Subcutaneous adipose tissue (tissue), 4 donors: ENCODE results near the gene TOPBP1. TPM values are rescaled to one million over a fixed set of nuclear protein-coding genes. Genes with fewer than 3 reads are reported as not detected.

Experiments used
- CTCF ChIP-seq: fragments of 450-650 bp; IDR thresholded peaks from one replicate; pipeline ENCODE4 v1.5.1; 2016; ENCODE audit warnings: low read depth, mild to moderate bottlenecking, control low read depth, antibody characterized with exemption, moderate library complexity
- total RNA-seq, 4 donors: library from RNA; depleted of rRNA; stranded (reverse); fragments of >200 nt; gene quantifications; one replicate each; pipeline ENCODE4 v1.1.0, GENCODE V29; 2016

Gene TOPBP1
- total RNA-seq, 4 donors from 2014 or later, result 26.2 to 35.9 (median 28.5) TPM

GRCh38 chr3:133692759-133693158 is 31.0 kb upstream of the TOPBP1 start:
- TF ChIP-seq CTCF, result no peak

GRCh38 chr3:133691273-133692107 is 29.7 kb upstream of the TOPBP1 start:
- no peak for TF ChIP-seq CTCF

GRCh38 chr3:133676336-133677118 is 14.8 kb upstream of the TOPBP1 start:
- no peak for TF ChIP-seq CTCF

GRCh38 chr3:133675631-133676335 is 14.0 kb upstream of the TOPBP1 start:
- TF ChIP-seq CTCF, result no peak

- TF ChIP-seq CTCF, result no peak
These were observed 12.7 kb upstream of the TOPBP1 start for GRCh38 chr3:133674290-133674919.

- TF ChIP-seq CTCF, result no peak
These were observed 12.0 kb upstream of the TOPBP1 start for GRCh38 chr3:133673746-133674145.

- TF ChIP-seq CTCF, result no peak
These were observed 10.7 kb upstream of the TOPBP1 start for GRCh38 chr3:133672461-133672860.
